ENCODE measurements around the gene PTPRJ. TPM values are rescaled to one million over a fixed set of nuclear protein-coding genes. Genes with fewer than 3 reads are reported as not detected.

The PTPRJ gene
- total RNA-seq, 1 experiment from 2014 or later: 11.0 TPM

GRCh38 chr11:48169259-48169658, 188.9 kb downstream of the PTPRJ start:
- POLR2A ChIA-PET: no interaction called here
- H3K9me3 ChIP-seq: no peaks in the 10 kb centered on the region
- intact Hi-C loops (cut with micrococcal nuclease; ENCODE audit: unreplicated experiment): no loop called here
- no peaks in the 10 kb centered on the region for H3K27me3 Mint-ChIP-seq (ENCODE audit: insufficient read depth, unreplicated experiment)
- no peak for TF ChIP-seq CTCF (IDR thresholded peaks at IDR 0.05; ENCODE audit: insufficient read depth in 1 of 2, low read depth in 1 of 2, low read length in 1 of 2, severe bottlenecking in 1 of 2, unreplicated experiment in 1 of 2)
- no peak overlapping the region for H3K27ac Mint-ChIP-seq (ENCODE audit: unreplicated experiment)
- no peaks in the 10 kb centered on the region for H3K36me3 ChIP-seq (ENCODE audit: control insufficient read depth, insufficient read depth, low read length)
- H3K27me3 ChIP-seq (replicated peaks; ENCODE audit: control insufficient read depth, insufficient read depth, low read length): no peaks in the 10 kb centered on the region
- H3K9me3 Mint-ChIP-seq (ENCODE audit: unreplicated experiment): no peaks in the 10 kb centered on the region
- no peak overlapping the region for H3K4me3 ChIP-seq (ENCODE audit: low read depth, low read length)
- no TSS peak for BruUV-seq (replicated peaks)
- no peak for DNase-seq
- H3K36me3 Mint-ChIP-seq (ENCODE audit: insufficient read depth, unreplicated experiment): no peaks in the 10 kb centered on the region
- peaks cover 9% of the 10 kb centered on the region; the same call in 1 of the 2 replicates for H3K4me1 ChIP-seq
- no peak overlapping the region for H3K4me3 Mint-ChIP-seq (ENCODE audit: unreplicated experiment)
- H3K4me1 Mint-ChIP-seq (ENCODE audit: low read depth, unreplicated experiment): no peaks in the 10 kb centered on the region
- CTCF ChIA-PET: no interaction called here

- H3K4me1 Mint-ChIP-seq (ENCODE audit: low read depth, unreplicated experiment): no peaks in the 10 kb centered on the region
- POLR2A ChIA-PET: no interaction called here
- no peaks in the 10 kb centered on the region for H3K9me3 ChIP-seq
- no peaks in the 10 kb centered on the region for H3K36me3 ChIP-seq (ENCODE audit: control insufficient read depth, insufficient read depth, low read length)
- no peaks in the 10 kb centered on the region for H3K36me3 Mint-ChIP-seq (ENCODE audit: insufficient read depth, unreplicated experiment)
- no peaks in the 10 kb centered on the region for H3K9me3 Mint-ChIP-seq (ENCODE audit: unreplicated experiment)
- intact Hi-C loops (cut with micrococcal nuclease; ENCODE audit: unreplicated experiment): loop anchor here (10.0 kb wide), 1 partner anchor 1355 kb away; no protein-coding TSS in a partner anchor
- no TSS peak for BruUV-seq (replicated peaks)
- H3K4me3 ChIP-seq (ENCODE audit: low read depth, low read length): no peak overlapping the region
- no peak for DNase-seq
- no peaks in the 10 kb centered on the region for H3K27me3 ChIP-seq (replicated peaks; ENCODE audit: control insufficient read depth, insufficient read depth, low read length)
- H3K4me1 ChIP-seq: peaks cover 7% of the 10 kb centered on the region; the same call in 1 of the 2 replicates
- no peak for TF ChIP-seq CTCF (IDR thresholded peaks at IDR 0.05; ENCODE audit: insufficient read depth in 1 of 2, low read depth in 1 of 2, low read length in 1 of 2, severe bottlenecking in 1 of 2, unreplicated experiment in 1 of 2)
- H3K4me3 Mint-ChIP-seq (ENCODE audit: unreplicated experiment): no peak overlapping the region
- no peaks in the 10 kb centered on the region for H3K27me3 Mint-ChIP-seq (ENCODE audit: insufficient read depth, unreplicated experiment)
- no peak overlapping the region for H3K27ac Mint-ChIP-seq (ENCODE audit: unreplicated experiment)
- CTCF ChIA-PET: no interaction called here
Measured at GRCh38 chr11:48169717-48170116, 189.4 kb downstream of the PTPRJ start.

GRCh38 chr11:48170241-48171233, 190.2 kb downstream of the PTPRJ start:
- BruUV-seq (replicated peaks): no TSS peak
- H3K9me3 Mint-ChIP-seq (ENCODE audit: unreplicated experiment): no peaks in the 10 kb centered on the region
- H3K4me3 Mint-ChIP-seq (ENCODE audit: unreplicated experiment): no peak overlapping the region
- ChIA-PET POLR2A (no interaction called here), CTCF (no interaction called here)
- intact Hi-C loops (cut with micrococcal nuclease; ENCODE audit: unreplicated experiment): loop anchor here (10.0 kb wide), 1 partner anchor 1354 kb away; no protein-coding TSS in a partner anchor
- H3K27me3 Mint-ChIP-seq (ENCODE audit: insufficient read depth, unreplicated experiment): no peaks in the 10 kb centered on the region
- no peak for TF ChIP-seq CTCF (IDR thresholded peaks at IDR 0.05; ENCODE audit: insufficient read depth in 1 of 2, low read depth in 1 of 2, low read length in 1 of 2, severe bottlenecking in 1 of 2, unreplicated experiment in 1 of 2)
- Histone ChIP-seq H3K27me3 (replicated peaks; ENCODE audit: control insufficient read depth, insufficient read depth, low read length) (no peaks in the 10 kb centered on the region), H3K4me3 (ENCODE audit: low read depth, low read length) (no peak overlapping the region), H3K9me3 (no peaks in the 10 kb centered on the region), H3K36me3 (ENCODE audit: control insufficient read depth, insufficient read depth, low read length) (no peaks in the 10 kb centered on the region), H3K4me1 (no peaks in the 10 kb centered on the region)
- H3K4me1 Mint-ChIP-seq (ENCODE audit: low read depth, unreplicated experiment): no peaks in the 10 kb centered on the region
- H3K27ac Mint-ChIP-seq (ENCODE audit: unreplicated experiment): no peak overlapping the region
- no peak for DNase-seq
- no peaks in the 10 kb centered on the region for H3K36me3 Mint-ChIP-seq (ENCODE audit: insufficient read depth, unreplicated experiment)

All from Caco-2 (cell line).